ENCODE data around the gene ASPA. TPM values are rescaled to one million over a fixed set of nuclear protein-coding genes. Genes with fewer than 3 reads are reported as not detected.

The ASPA gene
- total RNA-seq, 4 donors from 2014 or later, result 0.50 to 2.1 (median 0.78) TPM

GRCh38 chr17:3528403-3528851 lies 52.6 kb downstream of the ASPA start:
- DNase-seq, result no peak
- 68 to 75% methylated on average over 13 to 14 of the region's 14 CpGs for WGBS, 2 donors
- Histone ChIP-seq H3K9me3 (no peaks in the 10 kb centered on the region), H3K27me3 (no peaks in the 10 kb centered on the region), H3K4me1 (no peaks in the 10 kb centered on the region), H3K4me3 (replicated peaks in 1 of 3) (no peak overlapping the region), H3K27ac (no peak overlapping the region), H3K36me3 (no peaks in the 10 kb centered on the region)
- intact Hi-C loops (cut with DNase I), result no loop called here
- TF ChIP-seq CTCF (IDR thresholded peaks at IDR 0.05) (no peak), POLR2A (IDR thresholded peaks at IDR 0.05) (no peak)

GRCh38 chr17:3528880-3529511 lies 53.2 kb downstream of the ASPA start:
- Histone ChIP-seq H3K27ac (no peak overlapping the region), H3K9me3 (no peaks in the 10 kb centered on the region), H3K4me3 (replicated peaks in 1 of 3) (no peak overlapping the region), H3K27me3 (no peaks in the 10 kb centered on the region), H3K4me1 (no peaks in the 10 kb centered on the region), H3K36me3 (no peaks in the 10 kb centered on the region)
- no peak for DNase-seq
- intact Hi-C loops (cut with DNase I), result no loop called here
- TF ChIP-seq POLR2A (IDR thresholded peaks at IDR 0.05), result no peak
- TF ChIP-seq CTCF (IDR thresholded peaks at IDR 0.05), result no peak
- WGBS, 2 donors, result 52 to 54% methylated on average over 9 to 11 of the region's 11 CpGs

- 44 to 53% methylated on average over 21 to 25 of the region's 32 CpGs for WGBS, 2 donors
- no peak for DNase-seq
- TF ChIP-seq CTCF (IDR thresholded peaks at IDR 0.05) (no peak), POLR2A (IDR thresholded peaks at IDR 0.05) (no peak)
- H3K4me3 ChIP-seq (replicated peaks in 1 of 3), result no peak overlapping the region
- no peak overlapping the region for H3K27ac ChIP-seq
- intact Hi-C loops (cut with DNase I), result no loop called here
- H3K27me3 ChIP-seq, result no peaks in the 10 kb centered on the region
- H3K4me1 ChIP-seq, result no peaks in the 10 kb centered on the region
- no peaks in the 10 kb centered on the region for H3K9me3 ChIP-seq
- H3K36me3 ChIP-seq, result no peaks in the 10 kb centered on the region
Observed at GRCh38 chr17:3529817-3530741, 54.3 kb downstream of the ASPA start.

- H3K4me3 ChIP-seq (replicated peaks in 1 of 3), result no peak overlapping the region
- no peaks in the 10 kb centered on the region for H3K9me3 ChIP-seq
- H3K27ac ChIP-seq, result no peak overlapping the region
- H3K4me1 ChIP-seq, result no peaks in the 10 kb centered on the region
- intact Hi-C loops (cut with DNase I), result no loop called here
- TF ChIP-seq POLR2A (IDR thresholded peaks at IDR 0.05) (no peak), CTCF (IDR thresholded peaks at IDR 0.05) (no peak)
- H3K27me3 ChIP-seq, result no peaks in the 10 kb centered on the region
- WGBS, 2 donors, result 80 to 81% methylated on average over 15 to 18 of the region's 21 CpGs
- H3K36me3 ChIP-seq, result no peaks in the 10 kb centered on the region
- no peak for DNase-seq
Observed at GRCh38 chr17:3531266-3532101, 55.7 kb downstream of the ASPA start.
